ENCODE data around the gene YY1. TPM values are rescaled to one million over a fixed set of nuclear protein-coding genes. Genes with fewer than 3 reads are reported as not detected.

Gene YY1
- total RNA-seq: 10 to 100 TPM; 50.0 to 67.4 (median 55.6) TPM

- Histone ChIP-seq H3K36me3 (peaks cover 0 to 7% of the 10 kb centered on the region in 2 donors), H3K27ac (peak within 1 kb of the TSS; percentile 94 to 99 (median 98)), H3K27me3 (no peaks in the 10 kb centered on the region), H3K4me3 (replicated peaks in 1 of 3) (peak within 1 kb of the TSS; percentile 84 to 99 (median 90)), H3K9me3 (no peaks in the 10 kb centered on the region), H3K4me1 (peaks cover 35 to 40% of the 10 kb centered on the region in 2 donors)
- intact Hi-C loops (cut with DNase I): no loop called here
- TF ChIP-seq CTCF (IDR thresholded peaks at IDR 0.05): no peak
- TF ChIP-seq POLR2A (IDR thresholded peaks at IDR 0.05): peak; percentile 47 to 91
- peak; percentile 100 for DNase-seq
- WGBS, 2 donors: 0 to 2% methylated on average over 29 to 54 of the region's 125 CpGs
Observed at GRCh38 chr14:100238419-100239210, at the start of gene YY1. Gene YY1, plus strand, starts transcription at chr14:100239144. Its CDS starts 101 bp downstream, at chr14:100239245.

- TF ChIP-seq POLR2A (IDR thresholded peaks at IDR 0.05) (no peak), CTCF (IDR thresholded peaks at IDR 0.05) (no peak)
- no peaks in the 10 kb centered on the region for H3K9me3 ChIP-seq
- H3K4me3 ChIP-seq (replicated peaks in 1 of 3): no peak overlapping the region
- no peaks in the 10 kb centered on the region for H3K36me3 ChIP-seq
- intact Hi-C loops (cut with DNase I): loop anchor here (5.0 to 10.0 kb wide), 2 partner anchors 115 to 218 kb away; no protein-coding TSS in a partner anchor
- peaks cover 15 to 17% of the 10 kb centered on the region in 2 donors for H3K4me1 ChIP-seq
- no peak overlapping the region for H3K27ac ChIP-seq
- DNase-seq: no peak
- H3K27me3 ChIP-seq: no peaks in the 10 kb centered on the region
- 79 to 81% methylated on average over 1 of the region's 1 CpG for WGBS, 2 donors
Observed at GRCh38 chr14:100190126-100190525, 48.8 kb upstream of the YY1 start.

- Histone ChIP-seq H3K27ac (peak overlapping the region; percentile 92 to 96 (median 93)), H3K27me3 (no peaks in the 10 kb centered on the region), H3K4me3 (replicated peaks in 1 of 3) (no peak overlapping the region), H3K9me3 (no peaks in the 10 kb centered on the region), H3K36me3 (no peaks in the 10 kb centered on the region), H3K4me1 (peaks cover 15 to 17% of the 10 kb centered on the region in 2 donors)
- peak in 1 of 2 donors; percentile 16 for DNase-seq
- WGBS, 2 donors: 73 to 78% methylated on average over 14 of the region's 14 CpGs
- TF ChIP-seq POLR2A (IDR thresholded peaks at IDR 0.05): no peak
- TF ChIP-seq CTCF (IDR thresholded peaks at IDR 0.05): no peak
- intact Hi-C loops (cut with DNase I): loop anchor here (5.0 to 10.0 kb wide), 2 partner anchors 117 to 219 kb away; no protein-coding TSS in a partner anchor
Observed at GRCh38 chr14:100191584-100192249, 47.2 kb upstream of the YY1 start.

- peak in 1 of 2 donors; percentile 31 for DNase-seq
- H3K36me3 ChIP-seq: no peaks in the 10 kb centered on the region
- no peaks in the 10 kb centered on the region for H3K9me3 ChIP-seq
- intact Hi-C loops (cut with DNase I): loop anchor here (5.0 to 10.0 kb wide), 2 partner anchors 117 to 220 kb away; no protein-coding TSS in a partner anchor
- TF ChIP-seq POLR2A (IDR thresholded peaks at IDR 0.05): no peak
- TF ChIP-seq CTCF (IDR thresholded peaks at IDR 0.05): no peak
- 72 to 76% methylated on average over 11 to 19 of the region's 21 CpGs for WGBS, 2 donors
- peaks cover 15 to 17% of the 10 kb centered on the region in 2 donors for H3K4me1 ChIP-seq
- H3K27ac ChIP-seq: peak overlapping the region; percentile 92 to 96 (median 93)
- peak overlapping the region in 1 of 3 donors; percentile 18 for H3K4me3 ChIP-seq (replicated peaks in 1 of 3)
- H3K27me3 ChIP-seq: no peaks in the 10 kb centered on the region
Observed at GRCh38 chr14:100192250-100192671, 46.7 kb upstream of the YY1 start.

All from thyroid gland (tissue), 4 donors.